GM12875 (cell line): Measurements from ENCODE around the gene THAP8.

Experiments used
- H3K4me3 ChIP-seq: one replicate; pipeline ENCODE4 v1.5.1; 2011; ENCODE audit warnings: low read depth, low read length, control low read depth
- TF ChIP-seq, protein P1 (sequence below): IDR thresholded peaks from 2 replicates; pipeline ENCODE4 v1.5.1; 2011; ENCODE audit warnings: low read depth, mild to moderate bottlenecking, control low read depth, inconsistent platforms, low read length, moderate library complexity, borderline replicate concordance; ENCODE audit not compliant: insufficient read depth

Gene THAP8

DNA sequence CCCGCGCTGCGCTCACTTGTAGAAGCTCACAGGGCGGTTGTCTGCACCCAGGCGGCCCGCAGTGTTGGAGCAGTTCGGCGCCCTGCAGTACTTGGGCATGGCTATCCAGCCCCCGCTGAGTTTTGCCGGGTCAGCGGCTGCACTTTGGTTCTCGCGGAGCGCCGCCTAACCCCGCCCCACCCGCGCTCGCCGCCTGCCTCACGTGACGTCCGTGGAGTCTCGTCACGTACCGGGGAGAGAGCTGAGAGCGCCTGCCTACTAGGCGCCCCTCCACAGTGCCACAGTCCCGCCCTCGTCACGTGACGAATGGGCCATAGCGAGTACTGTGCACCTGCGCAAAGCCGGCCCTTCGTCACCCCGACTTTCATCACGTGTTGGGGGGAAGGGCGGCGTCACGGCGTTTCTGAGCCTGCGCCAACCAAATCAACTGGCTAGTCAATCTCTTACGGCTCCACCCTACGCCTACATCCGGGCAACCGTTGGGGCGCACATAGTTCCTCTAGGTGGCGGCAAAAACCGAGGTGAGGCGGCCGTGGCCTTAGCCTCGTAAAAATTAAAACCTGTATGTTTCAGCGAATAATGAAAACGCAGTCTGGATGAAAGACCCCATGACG is at the start of gene THAP8:
Gene THAP8, minus strand, starts transcription at position 167 of the 614 bp plus-strand sequence. Its CDS starts 68 bp downstream, at position 99.
- H3K4me3 ChIP-seq = peak within 1 kb of the TSS; percentile 86
- TF ChIP-seq, protein P1, sequence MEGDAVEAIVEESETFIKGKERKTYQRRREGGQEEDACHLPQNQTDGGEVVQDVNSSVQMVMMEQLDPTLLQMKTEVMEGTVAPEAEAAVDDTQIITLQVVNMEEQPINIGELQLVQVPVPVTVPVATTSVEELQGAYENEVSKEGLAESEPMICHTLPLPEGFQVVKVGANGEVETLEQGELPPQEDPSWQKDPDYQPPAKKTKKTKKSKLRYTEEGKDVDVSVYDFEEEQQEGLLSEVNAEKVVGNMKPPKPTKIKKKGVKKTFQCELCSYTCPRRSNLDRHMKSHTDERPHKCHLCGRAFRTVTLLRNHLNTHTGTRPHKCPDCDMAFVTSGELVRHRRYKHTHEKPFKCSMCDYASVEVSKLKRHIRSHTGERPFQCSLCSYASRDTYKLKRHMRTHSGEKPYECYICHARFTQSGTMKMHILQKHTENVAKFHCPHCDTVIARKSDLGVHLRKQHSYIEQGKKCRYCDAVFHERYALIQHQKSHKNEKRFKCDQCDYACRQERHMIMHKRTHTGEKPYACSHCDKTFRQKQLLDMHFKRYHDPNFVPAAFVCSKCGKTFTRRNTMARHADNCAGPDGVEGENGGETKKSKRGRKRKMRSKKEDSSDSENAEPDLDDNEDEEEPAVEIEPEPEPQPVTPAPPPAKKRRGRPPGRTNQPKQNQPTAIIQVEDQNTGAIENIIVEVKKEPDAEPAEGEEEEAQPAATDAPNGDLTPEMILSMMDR = peak; percentile 52; the same call in 1 of the 2 replicates

- TF ChIP-seq, protein P1 = no peak
- no peak overlapping the region for H3K4me3 ChIP-seq
These were observed 49.0 kb upstream of the THAP8 start for GRCh38 chr19:36103040-36103626.

DNA sequence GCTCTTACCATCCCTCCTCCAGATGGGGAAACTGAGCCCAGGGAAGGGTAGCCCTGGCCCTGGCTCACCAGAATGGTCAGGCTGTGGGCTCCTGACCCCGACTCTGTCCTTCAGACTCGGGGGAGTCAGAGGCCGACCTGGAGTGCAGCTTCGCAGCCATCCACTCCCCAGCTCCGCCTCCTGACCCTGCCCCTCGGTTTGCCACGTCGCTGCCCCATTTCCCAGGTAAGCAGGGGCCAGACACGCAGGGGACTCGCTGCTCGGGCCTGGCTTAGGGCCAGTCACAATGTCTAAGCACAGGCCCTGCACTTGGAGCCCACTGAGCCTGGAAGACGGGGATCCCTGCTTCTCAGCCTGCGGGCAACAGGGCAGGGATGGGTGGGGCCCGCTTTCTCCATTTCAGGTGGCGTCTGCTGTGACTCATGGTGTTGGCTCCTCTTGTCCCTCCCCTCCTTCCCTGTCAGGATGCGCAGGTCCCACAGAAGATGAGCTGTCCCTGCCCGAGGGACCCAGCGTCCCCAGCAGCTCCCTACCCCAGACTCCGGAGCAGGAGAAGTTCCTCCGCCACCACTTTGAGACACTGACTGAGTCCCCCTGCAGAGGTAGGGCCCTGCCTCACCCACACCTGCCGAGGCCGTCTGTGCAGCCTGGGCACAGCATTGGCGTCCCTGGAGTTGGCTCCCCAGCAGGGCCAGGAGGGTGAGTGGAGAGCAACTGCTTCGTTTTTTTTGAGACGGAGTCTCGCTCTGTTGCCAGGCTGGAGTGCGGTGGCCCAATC is 47.7 kb upstream of the THAP8 start:
- TF ChIP-seq, protein P1 = no peak
- no peak overlapping the region for H3K4me3 ChIP-seq

GRCh38 chr19:36100476-36100875 is 46.4 kb upstream of the THAP8 start:
- TF ChIP-seq, protein P1 = no peak

DNA sequence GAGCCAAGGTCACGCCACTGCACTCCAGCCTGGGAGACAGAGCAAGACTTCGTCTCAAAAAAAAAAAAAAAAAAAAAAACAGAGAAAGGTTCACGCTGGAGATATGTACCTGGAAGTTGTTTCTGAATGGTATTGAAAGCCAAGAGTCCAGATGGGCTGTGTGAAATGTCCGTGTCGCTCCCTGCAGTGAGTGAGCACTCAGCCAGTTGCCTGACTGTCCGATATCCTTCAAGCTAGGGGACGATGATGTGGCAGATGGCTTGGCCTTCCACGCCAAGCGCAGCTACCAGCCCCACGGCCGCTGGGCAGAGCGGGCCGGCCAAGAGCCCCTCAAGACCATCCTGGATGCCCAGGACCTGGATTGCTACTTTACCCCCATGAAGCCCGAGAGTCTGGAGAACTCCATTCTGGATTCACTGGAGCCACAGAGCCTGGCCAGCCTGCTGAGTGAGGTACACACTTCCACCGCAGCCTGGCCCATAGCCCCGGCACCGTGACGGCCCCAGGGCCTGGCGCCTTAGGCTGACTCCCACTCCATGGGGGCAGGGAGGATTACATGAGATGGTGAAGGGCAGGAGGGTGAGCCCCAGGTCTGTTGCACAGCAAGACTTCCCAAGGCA is 45.2 kb upstream of the THAP8 start:
- no peak overlapping the region for H3K4me3 ChIP-seq
- TF ChIP-seq, protein P1 = no peak

More at GRCh38 chr19:36100476-36100875, 46.4 kb upstream of the THAP8 start:
- no peak overlapping the region for H3K4me3 ChIP-seq

GRCh38 chr19:36097036-36097435 is 43.0 kb upstream of the THAP8 start:
- TF ChIP-seq, protein P1 = no peak
- H3K4me3 ChIP-seq = no peak overlapping the region
